ENCODE measurements around the gene ZNF732.

DNA sequence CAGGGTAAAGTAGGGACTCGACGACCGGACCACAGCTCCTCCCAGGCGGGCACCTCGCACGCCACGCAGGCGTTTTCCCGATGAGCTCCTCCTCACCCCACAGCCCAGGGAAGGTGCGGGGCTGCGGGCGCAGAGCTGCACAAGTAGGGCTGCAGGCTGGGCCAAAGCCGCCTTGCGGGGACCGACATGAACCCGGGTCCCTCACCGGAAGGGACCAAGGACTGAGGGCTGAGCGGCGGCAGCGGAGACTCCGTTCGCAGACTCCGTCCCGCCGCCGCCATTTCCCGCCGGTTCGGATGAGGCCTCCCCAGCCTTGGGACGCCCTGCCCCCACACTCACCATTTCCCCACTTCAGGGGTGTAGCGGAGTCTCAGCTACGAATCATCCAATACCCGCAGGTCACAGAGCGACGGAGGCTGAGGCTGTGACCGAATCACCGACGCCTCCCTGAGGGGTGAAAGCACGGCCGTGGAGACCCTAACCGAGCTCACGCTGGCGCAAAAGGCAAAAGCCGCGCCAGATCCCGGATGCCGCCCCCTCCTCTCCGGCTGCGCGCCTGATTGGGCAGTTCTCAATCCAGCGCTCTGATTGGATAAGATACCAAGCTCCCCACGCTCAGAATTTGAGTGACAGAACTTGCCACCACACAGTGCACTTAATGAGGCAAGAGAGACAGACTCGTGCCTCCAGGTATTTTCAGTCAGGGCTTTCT lies at the start of gene ZNF732:
- TF ChIP-seq POLR2AphosphoS5 (IDR thresholded peaks at IDR 0.05; ENCODE audit: low read depth, low read length) (no peak), TAF1 (IDR thresholded peaks at IDR 0.05; ENCODE audit: low read depth, low read length) (no peak), POLR2A (IDR thresholded peaks at IDR 0.05; ENCODE audit: low read depth, low read length) (no peak), SPI1 (IDR thresholded peaks at IDR 0.05; ENCODE audit: low read depth, low read length) (no peak), PAX5 (IDR thresholded peaks at IDR 0.05; ENCODE audit: insufficient read depth, low read length, severe bottlenecking) (no peak), POU2F2 (IDR thresholded peaks at IDR 0.05; ENCODE audit: low read depth, low read length) (no peak)
